ENCODE data around the gene SPPL2B.

The SPPL2B gene

GRCh38 chr19:2288818-2289713 lies 39.4 kb upstream of the SPPL2B start:
- Histone ChIP-seq H3K4me1 (ENCODE audit: control insufficient read depth in 1 of 2, insufficient read depth in 2 of 2, low read length in 2 of 2) (peaks cover 0 to 28% of the 10 kb centered on the region in 2 donors), H3K27me3 (ENCODE audit: low read depth, low read length) (peaks cover 18% of the 10 kb centered on the region), H3K27ac (ENCODE audit: low read length) (no peak overlapping the region), H3K36me3 (ENCODE audit: control insufficient read depth in 1 of 2, insufficient read depth in 2 of 2, low read length in 2 of 2) (no peaks in the 10 kb centered on the region), H3K9me3 (ENCODE audit: control insufficient read depth in 1 of 2, low read length in 2 of 2) (no peaks in the 10 kb centered on the region), H3K4me3 (ENCODE audit: low read depth in 1 of 2, low read length in 2 of 2) (peak overlapping the region in 1 of 2 donors; percentile 54)

DNA sequence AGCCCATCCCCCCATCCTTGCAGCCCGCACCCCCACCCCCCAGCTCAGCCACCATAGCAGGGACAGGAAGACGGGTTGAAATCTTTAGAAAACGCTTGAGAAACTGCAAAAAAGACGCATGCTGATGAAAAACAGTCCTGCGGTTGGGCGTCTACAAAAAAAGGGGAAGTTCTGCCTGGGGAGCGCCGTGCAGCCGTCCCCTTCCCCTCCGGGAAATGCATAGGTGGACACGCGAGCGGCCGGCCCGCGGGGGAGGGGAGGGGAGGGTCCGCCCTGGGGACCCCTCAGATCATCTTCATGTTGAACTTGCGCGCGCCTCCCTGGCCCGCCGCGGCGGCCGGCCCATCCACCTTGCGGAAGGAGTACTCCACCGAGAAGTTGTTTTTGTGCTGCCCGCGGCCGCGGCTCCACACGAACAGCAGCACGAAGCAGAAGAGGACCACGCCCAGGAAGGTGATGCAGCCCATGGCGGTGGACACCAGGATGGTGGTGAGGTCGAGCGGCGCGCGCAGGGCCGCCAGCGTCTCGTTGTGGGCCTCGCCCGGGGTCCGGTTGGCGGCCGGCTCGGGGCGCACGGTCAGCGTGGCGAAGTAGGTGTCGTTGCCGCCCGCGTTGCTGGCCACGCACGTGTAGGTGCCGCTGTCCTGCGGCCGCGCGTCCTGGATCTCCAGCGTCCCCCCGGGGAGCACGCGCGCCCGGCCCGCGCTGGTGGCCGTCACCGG lies 38.6 kb upstream of the SPPL2B start:
- Histone ChIP-seq H3K4me3 (ENCODE audit: low read depth in 1 of 2, low read length in 2 of 2) (peak overlapping the region in 1 of 2 donors; percentile 54), H3K9me3 (ENCODE audit: control insufficient read depth in 1 of 2, low read length in 2 of 2) (no peaks in the 10 kb centered on the region), H3K27me3 (ENCODE audit: low read depth, low read length) (peaks cover 18% of the 10 kb centered on the region), H3K36me3 (ENCODE audit: control insufficient read depth in 1 of 2, insufficient read depth in 2 of 2, low read length in 2 of 2) (no peaks in the 10 kb centered on the region), H3K4me1 (ENCODE audit: control insufficient read depth in 1 of 2, insufficient read depth in 2 of 2, low read length in 2 of 2) (peaks cover 0 to 36% of the 10 kb centered on the region in 2 donors), H3K27ac (ENCODE audit: low read length) (no peak overlapping the region)

DNA sequence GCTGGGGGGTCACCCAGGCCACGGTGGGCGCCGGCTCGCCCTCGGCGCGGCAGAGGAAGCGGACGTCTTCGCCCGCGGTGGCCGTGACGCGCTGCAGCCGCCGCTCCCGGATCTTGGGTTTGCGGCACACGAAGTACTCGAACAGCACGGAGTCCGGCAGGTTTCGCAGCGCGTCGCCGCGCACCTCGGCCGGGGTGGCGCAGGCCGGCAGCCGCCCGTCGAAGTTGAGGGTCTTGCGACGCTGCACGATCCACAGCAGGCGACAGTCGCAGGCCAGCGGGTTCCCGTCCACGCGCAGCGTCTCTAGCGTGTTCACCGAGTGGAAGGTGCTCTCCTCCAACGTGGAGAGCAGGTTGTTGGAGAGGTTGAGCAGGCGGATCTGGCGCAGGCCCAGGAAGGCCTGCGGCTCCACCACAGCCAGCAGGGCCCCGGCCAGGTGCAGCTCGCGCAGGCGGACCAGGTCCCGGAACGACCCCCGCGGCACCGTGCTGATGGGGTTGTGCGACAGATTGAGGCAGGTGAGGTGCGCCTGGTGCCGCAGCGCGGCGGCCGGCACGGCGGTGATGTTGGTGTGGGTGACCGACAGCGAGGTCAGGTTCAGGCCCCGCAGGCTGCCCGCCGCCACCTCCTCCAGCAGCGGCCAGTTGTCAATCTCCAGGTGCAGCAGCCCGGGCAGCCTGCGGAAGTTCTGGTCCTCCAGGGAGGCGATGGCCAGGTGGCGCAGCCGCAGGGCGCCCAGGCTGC lies 37.9 kb upstream of the SPPL2B start:
- peaks cover 0 to 38% of the 10 kb centered on the region in 2 donors for H3K4me1 ChIP-seq (ENCODE audit: control insufficient read depth in 1 of 2, insufficient read depth in 2 of 2, low read length in 2 of 2)
- peaks cover 18% of the 10 kb centered on the region for H3K27me3 ChIP-seq (ENCODE audit: low read depth, low read length)

GRCh38 chr19:2291185-2291751 lies 37.2 kb upstream of the SPPL2B start:
- Histone ChIP-seq H3K4me3 (ENCODE audit: low read depth in 1 of 2, low read length in 2 of 2) (peak overlapping the region in 1 of 2 donors; percentile 54), H3K4me1 (ENCODE audit: control insufficient read depth in 1 of 2, insufficient read depth in 2 of 2, low read length in 2 of 2) (peaks cover 0 to 38% of the 10 kb centered on the region in 2 donors), H3K27me3 (ENCODE audit: low read depth, low read length) (peaks cover 18% of the 10 kb centered on the region), H3K9me3 (ENCODE audit: control insufficient read depth in 1 of 2, low read length in 2 of 2) (no peaks in the 10 kb centered on the region), H3K27ac (ENCODE audit: low read length) (no peak overlapping the region), H3K36me3 (ENCODE audit: control insufficient read depth in 1 of 2, insufficient read depth in 2 of 2, low read length in 2 of 2) (no peaks in the 10 kb centered on the region)

More for the DNA sequence above, 37.9 kb upstream of the SPPL2B start:
- no peaks in the 10 kb centered on the region for H3K36me3 ChIP-seq (ENCODE audit: control insufficient read depth in 1 of 2, insufficient read depth in 2 of 2, low read length in 2 of 2)
- peak overlapping the region; percentile 26 to 54 for H3K4me3 ChIP-seq (ENCODE audit: low read depth in 1 of 2, low read length in 2 of 2)
- no peaks in the 10 kb centered on the region for H3K9me3 ChIP-seq (ENCODE audit: control insufficient read depth in 1 of 2, low read length in 2 of 2)
- no peak overlapping the region for H3K27ac ChIP-seq (ENCODE audit: low read length)

GRCh38 chr19:2294687-2295335 lies 33.7 kb upstream of the SPPL2B start:
- Histone ChIP-seq H3K27ac (ENCODE audit: low read length) (no peak overlapping the region), H3K9me3 (ENCODE audit: control insufficient read depth in 1 of 2, low read length in 2 of 2) (no peaks in the 10 kb centered on the region), H3K27me3 (ENCODE audit: low read depth, low read length) (peaks cover 10% of the 10 kb centered on the region)

DNA sequence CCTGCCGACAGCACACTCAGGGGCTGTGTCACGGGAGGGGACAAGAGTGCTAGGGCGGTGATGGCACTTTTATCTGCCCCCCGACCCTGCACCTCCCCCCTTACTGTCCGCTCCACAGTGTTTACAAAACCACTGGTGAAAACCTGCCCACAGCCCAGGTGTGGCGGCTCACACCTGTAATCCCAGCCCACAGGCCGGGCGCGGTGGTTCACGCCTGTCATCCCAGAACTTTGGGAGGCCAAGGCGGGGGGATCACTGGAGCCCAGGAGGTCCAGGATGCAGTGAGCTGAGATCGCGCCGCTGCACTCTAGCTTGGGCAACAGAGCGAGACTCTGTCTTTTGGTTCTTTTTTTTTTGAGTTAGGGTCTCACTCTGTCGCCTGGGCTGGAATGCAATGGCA lies 32.3 kb upstream of the SPPL2B start:
- no peak overlapping the region for H3K27ac ChIP-seq (ENCODE audit: low read length)
- H3K9me3 ChIP-seq (ENCODE audit: control insufficient read depth in 1 of 2, low read length in 2 of 2) = no peaks in the 10 kb centered on the region
- peaks cover 0 to 19% of the 10 kb centered on the region in 2 donors for H3K4me1 ChIP-seq (ENCODE audit: control insufficient read depth in 1 of 2, insufficient read depth in 2 of 2, low read length in 2 of 2)
- H3K36me3 ChIP-seq (ENCODE audit: control insufficient read depth in 1 of 2, insufficient read depth in 2 of 2, low read length in 2 of 2) = no peaks in the 10 kb centered on the region
- H3K4me3 ChIP-seq (ENCODE audit: low read depth in 1 of 2, low read length in 2 of 2) = no peak overlapping the region
- peaks cover 4% of the 10 kb centered on the region for H3K27me3 ChIP-seq (ENCODE audit: low read depth, low read length)

More at GRCh38 chr19:2294687-2295335, 33.7 kb upstream of the SPPL2B start:
- H3K4me1 ChIP-seq (ENCODE audit: control insufficient read depth in 1 of 2, insufficient read depth in 2 of 2, low read length in 2 of 2) = peaks cover 0 to 32% of the 10 kb centered on the region in 2 donors
- H3K4me3 ChIP-seq (ENCODE audit: low read depth in 1 of 2, low read length in 2 of 2) = peak overlapping the region in 1 of 2 donors; percentile 40
- no peaks in the 10 kb centered on the region for H3K36me3 ChIP-seq (ENCODE audit: control insufficient read depth in 1 of 2, insufficient read depth in 2 of 2, low read length in 2 of 2)

DNA sequence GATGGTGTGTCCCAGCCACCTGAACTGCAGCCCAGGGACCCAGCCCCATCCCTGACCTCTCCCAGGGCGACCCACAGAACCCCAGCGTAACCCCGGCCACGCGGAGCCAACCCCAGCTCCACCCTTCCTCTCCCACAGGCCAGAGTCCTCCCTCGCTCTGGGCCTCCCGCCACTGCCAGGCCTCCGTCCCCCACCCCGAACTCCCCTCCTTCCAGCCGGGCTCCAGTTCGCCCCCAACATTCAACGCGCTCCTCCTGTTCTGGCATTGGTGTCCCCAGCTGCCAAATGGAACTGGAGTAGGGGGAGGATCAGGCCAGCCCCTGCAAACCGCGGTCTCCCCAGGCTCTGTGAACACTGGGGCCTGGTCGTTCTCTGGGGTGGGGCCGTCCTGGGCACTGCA lies 28.0 kb upstream of the SPPL2B start:
- Histone ChIP-seq H3K27ac (ENCODE audit: low read length) (no peak overlapping the region), H3K4me1 (ENCODE audit: control insufficient read depth in 1 of 2, insufficient read depth in 2 of 2, low read length in 2 of 2) (peaks cover 0 to 8% of the 10 kb centered on the region in 2 donors), H3K27me3 (ENCODE audit: low read depth, low read length) (peaks cover 3% of the 10 kb centered on the region), H3K9me3 (ENCODE audit: control insufficient read depth in 1 of 2, low read length in 2 of 2) (no peaks in the 10 kb centered on the region), H3K4me3 (ENCODE audit: low read depth in 1 of 2, low read length in 2 of 2) (no peak overlapping the region), H3K36me3 (ENCODE audit: control insufficient read depth in 1 of 2, insufficient read depth in 2 of 2, low read length in 2 of 2) (no peaks in the 10 kb centered on the region)

GRCh38 chr19:2302319-2303210 lies 25.9 kb upstream of the SPPL2B start:
- peaks cover 0 to 10% of the 10 kb centered on the region in 2 donors for H3K4me1 ChIP-seq (ENCODE audit: control insufficient read depth in 1 of 2, insufficient read depth in 2 of 2, low read length in 2 of 2)
- H3K27me3 ChIP-seq (ENCODE audit: low read depth, low read length) = peaks cover 19% of the 10 kb centered on the region
- H3K9me3 ChIP-seq (ENCODE audit: control insufficient read depth in 1 of 2, low read length in 2 of 2) = no peaks in the 10 kb centered on the region
- H3K27ac ChIP-seq (ENCODE audit: low read length) = no peak overlapping the region
- H3K36me3 ChIP-seq (ENCODE audit: control insufficient read depth in 1 of 2, insufficient read depth in 2 of 2, low read length in 2 of 2) = no peaks in the 10 kb centered on the region
- peak overlapping the region in 1 of 2 donors; percentile 32 for H3K4me3 ChIP-seq (ENCODE audit: low read depth in 1 of 2, low read length in 2 of 2)

DNA sequence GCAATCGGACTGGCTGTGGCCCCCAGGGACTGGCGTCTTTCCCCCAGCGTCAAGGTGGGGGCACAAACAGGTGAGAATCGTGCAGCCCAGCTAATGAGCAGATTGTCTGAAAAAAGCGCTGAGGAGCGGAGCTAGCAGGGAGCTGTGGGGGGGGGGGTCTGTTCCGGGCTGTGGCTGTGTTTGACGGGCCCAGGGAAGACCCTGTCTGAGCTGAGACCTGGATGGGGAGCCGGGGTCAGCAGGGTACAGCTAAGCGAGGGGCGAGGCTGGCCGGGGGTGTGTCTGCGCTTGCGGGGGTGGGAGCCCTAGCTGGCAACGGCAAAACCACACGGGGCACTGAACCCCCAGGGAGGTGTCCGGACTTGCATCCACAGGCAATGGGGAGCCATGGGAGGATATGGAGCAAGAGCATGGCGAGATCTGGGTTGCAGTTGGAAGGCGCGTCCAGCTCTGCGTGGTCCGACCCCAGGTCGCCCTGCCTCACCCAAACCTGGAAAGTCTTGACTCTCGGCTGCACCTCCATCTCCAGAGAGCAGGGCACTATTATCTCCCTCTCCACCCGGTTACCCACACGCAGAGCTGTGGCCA lies 25.2 kb upstream of the SPPL2B start:
- peaks cover 0 to 14% of the 10 kb centered on the region in 2 donors for H3K4me1 ChIP-seq (ENCODE audit: control insufficient read depth in 1 of 2, insufficient read depth in 2 of 2, low read length in 2 of 2)
- H3K9me3 ChIP-seq (ENCODE audit: control insufficient read depth in 1 of 2, low read length in 2 of 2) = no peaks in the 10 kb centered on the region
- H3K4me3 ChIP-seq (ENCODE audit: low read depth in 1 of 2, low read length in 2 of 2) = no peak overlapping the region
- H3K36me3 ChIP-seq (ENCODE audit: control insufficient read depth in 1 of 2, insufficient read depth in 2 of 2, low read length in 2 of 2) = no peaks in the 10 kb centered on the region
- peaks cover 21% of the 10 kb centered on the region for H3K27me3 ChIP-seq (ENCODE audit: low read depth, low read length)
- no peak overlapping the region for H3K27ac ChIP-seq (ENCODE audit: low read length)

Data from muscle layer of duodenum (tissue), 2 donors.